SIG-M5 (cell line): Measurements from ENCODE around the gene HCCS.
"Not testable (repeated sequence)": the region's sequence is repeated elsewhere in the genome, so short reads cannot be mapped to it uniquely, and the experiment has no call there.

ENCODE experiments used
- DNase-seq: peaks from one replicate; lab custom pipeline; 2025; lab: John Stamatoyannopoulos, UW

The HCCS gene

DNA sequence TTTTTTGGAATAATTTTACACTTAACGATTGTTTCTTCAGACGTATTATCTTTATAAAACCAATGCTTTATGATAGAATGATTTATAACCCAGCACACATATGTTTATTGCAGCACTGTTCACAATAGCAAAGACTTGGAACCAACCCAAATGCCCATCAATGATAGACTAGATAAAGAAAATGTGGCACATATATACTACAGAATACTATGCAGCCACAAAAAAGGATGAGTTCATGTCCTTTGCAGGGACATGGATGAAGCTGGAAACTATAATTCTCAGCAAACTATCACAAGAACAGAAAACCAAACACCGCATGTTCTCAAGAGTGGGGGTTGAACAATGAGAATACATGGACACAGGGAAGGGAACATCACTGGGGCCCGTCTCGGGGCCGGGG, 12.0 kb downstream of the HCCS start:
- DNase-seq, result not testable (repeated sequence)

DNA sequence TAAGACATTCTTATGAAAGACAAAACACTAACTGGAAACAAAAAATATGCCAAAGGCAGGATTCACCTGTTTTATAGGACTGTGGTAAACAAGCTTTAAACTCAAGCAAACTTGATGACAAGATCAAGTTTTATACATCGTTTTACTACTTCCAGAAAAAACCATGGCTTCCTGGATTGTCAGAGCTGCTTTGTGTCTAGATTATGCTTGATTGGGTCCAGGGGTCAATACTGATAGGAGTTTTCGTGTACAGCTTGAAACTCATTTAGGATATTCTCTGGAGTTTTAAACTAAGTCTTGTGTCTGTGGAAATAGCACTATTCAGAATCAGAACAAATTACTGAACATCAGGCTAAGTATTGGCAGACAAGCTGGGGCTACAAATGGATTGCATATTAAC, 13.0 kb downstream of the HCCS start:
- DNase-seq, result no peak

DNA sequence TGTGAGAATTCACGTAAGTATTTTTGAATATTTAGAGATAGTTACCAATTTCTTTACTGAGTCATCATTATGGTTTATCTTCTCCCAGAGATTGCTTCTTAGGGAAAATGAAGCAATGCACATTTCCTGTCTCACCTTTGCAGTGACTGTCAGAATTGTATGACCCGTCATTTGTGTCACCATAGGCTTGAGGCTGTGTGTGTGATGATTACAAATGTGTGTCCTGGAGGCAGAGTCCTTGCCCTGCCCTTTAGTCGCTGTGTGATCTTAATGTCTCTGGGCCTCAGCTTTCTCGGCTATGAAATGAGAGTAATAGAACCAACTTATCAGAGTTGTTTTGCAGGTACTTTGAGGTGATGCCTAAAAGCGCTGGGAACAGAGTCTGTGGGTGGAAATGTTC, 13.9 kb downstream of the HCCS start:
- DNase-seq, result no peak

DNA sequence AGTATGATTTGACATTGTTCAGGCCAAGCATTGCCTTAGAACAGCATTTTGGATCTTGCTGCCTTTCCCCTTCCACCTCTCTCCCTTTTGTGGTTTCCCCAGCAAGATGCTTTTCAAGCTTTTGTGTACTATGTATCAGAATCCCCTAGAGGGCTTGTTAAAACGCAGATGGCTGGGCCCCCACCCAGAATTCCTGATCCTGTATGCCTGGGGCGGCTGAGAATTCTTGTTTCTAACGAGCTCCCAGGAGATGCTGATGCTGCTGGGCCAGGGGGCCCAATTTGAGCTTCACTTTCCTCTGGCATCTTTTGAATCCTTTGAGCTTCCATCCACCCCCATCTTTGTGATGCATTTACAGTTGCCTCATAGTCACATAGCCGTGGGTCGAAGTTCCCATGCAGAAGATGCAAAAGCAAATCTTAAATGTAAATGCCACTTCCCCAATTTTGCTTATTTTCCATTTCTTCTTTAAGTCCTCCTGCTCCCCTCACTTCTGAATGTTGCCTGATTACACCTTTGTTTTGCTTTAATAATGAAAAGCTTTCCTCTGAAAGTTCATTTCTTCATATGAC, 18.5 kb downstream of the HCCS start:
- no peak for DNase-seq

DNA sequence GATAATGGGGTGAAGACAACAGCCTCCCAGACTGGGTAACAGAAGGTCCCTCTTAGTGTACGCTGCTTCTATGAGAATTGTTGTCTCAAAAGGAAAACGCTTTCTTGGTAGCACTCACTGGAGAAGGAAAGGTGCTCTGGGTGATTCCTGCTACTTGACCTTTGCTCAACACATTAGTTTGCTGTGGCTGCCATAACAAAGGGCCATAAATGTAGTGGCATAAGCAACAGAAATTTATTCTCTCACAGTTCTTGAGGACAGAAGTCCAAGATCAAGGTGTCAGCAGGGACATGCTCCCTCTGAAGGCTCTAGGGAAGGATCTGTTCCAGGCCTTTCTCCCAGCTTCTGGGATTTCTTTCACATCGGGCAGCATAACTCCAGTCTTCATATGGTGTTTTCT, 19.0 kb downstream of the HCCS start:
- no peak for DNase-seq

DNA sequence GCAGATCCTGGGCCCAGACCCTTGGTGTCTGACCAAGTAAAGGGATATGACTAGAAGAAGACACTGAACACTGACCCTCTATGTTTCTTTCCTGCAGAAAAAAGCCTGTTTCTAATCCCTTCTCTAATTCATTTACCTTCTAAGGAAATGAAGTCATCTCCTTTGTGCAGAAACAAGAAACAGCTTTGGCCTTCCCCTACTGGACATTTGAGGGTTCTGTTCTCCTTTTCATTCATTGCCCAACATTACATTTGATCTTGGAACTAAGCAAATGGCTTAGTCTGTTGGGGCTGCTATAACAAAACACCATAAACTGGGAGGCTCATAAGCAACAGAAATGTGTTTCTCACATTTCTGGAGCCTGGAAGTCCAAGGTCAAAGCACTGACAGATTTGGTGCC, 20.0 kb downstream of the HCCS start:
- DNase-seq, result no peak

DNA sequence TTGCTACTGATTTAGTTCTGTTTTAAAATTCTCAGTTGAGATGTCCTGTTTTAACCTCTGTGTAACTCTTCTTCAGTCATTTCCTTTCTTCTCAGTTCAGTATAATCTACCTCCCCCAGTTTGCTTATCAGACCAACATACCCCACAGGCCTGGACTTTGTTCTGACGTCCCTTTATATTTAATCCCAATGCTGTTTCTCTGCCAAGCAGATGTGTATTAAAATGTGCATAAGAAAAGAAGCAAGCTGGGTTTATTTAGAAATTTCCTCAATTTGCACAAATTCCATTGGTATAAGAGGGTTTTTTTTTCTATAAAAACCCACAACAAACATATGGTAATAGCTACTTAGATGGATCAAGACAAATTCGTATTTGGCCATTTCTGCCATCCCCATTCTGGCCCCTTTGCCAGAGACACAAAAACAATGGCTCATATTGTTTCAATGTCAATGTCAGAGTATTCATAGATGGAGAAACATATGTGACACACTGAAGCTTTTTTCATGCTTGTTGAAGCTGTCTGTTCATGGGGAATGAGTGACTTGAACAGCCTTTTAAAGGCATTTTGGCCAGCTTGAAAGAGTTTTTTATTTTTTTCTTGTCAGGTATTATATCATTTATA, 24.5 kb downstream of the HCCS start:
- no peak for DNase-seq

DNA sequence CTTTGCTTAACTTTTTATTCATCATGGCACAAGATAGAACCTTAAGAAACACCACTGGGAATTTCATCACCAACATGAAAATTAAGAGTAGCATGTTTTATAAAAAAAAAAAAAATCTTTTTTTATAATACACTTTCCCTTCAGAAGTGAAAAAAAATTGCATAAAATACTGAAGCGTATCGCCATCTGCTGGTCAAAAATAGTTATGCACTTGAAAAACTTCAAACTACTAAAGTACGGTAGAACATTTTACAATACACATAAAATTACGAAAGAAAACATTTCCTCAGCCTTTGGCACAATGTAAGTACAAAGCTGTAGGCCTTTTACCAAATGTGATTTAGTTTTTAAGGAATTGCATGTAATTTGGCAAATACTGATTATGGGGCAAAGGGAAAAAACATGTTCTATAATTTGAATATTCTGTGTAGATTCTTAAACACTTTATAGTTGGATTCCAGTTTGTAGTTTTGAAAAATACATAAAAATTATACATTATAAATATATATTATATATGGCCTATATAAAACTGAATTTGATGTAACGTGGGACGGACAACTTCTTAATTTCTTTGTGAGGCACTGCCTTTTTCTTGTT, 26.5 kb downstream of the HCCS start:
- no peak for DNase-seq

DNA sequence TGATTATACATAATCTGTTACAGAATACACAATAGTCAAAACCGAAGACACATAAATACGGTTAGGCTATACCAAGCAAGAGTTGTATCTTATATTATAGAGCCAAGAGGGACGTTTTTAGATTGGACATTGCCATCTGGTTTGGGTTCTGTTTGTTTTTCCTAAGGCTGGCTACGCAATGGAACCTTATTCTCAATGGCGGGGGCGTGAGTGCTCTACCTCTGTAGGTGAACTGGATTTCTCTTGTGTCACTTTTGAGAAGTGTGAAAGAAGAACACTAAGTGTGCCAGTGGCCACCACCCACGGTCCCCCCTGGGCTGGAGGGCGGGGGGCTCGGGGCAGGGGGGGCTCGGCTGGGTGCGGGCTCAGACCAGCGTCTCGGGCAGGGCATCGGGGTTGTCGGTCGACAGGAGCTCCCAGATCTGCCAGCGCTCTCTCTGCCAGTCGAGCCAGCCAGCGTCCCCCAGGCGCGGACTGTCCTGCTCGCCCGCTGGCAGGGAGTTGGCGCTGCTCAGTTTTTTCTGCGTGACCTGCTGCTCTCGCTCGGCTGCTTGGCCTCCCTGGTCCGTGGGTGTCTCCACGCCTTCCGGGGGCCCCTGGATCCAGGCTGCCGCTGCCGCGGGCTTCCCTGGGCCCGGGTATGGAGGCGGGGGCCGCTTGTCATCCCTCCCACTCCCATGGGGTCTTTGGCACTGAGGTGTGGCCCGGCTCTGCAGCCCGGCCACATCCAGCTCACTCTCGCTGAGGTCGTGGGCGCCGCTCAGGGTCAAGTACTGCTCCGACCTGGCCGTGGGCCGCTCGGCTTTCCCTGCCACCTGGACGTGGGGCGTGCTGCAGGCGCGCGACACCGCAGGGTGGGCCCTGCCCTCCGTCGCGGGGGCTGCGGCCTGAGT, 27.6 kb downstream of the HCCS start:
- no peak for DNase-seq

DNA sequence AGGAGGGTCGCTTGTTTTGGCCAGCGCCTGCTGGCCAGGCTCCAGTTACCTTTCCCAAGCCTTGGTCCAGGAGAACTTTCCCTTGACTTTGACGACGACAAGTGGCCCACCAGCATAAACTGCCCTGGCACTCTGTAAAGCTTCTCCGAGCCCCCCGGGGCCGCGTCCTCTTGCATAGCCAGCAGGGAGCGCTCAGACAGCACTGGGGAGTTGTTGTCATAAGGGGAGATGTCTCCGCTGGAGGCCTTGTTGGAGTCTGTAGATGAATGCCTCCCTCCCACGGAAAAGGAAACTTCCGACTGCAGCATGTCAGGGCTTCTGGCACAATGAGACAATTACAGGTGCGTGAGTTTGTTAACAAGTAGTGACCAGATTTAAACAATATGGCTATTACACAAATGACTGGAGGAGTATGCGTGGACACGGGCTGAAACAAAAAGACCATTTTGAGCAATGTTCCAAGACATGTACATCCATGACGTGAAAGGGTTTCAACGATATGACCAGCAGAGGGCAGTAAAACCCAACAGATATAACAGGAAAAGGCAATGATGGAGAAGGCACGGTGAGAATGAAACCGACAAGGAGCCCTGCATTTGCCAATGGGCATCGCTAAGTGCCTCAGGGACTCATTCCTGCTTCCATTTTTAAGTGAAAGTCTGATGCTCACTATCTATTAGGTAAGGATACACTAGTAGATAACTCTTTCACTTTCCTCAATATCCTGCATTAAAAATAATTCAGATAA, 33.0 kb downstream of the HCCS start:
- no peak for DNase-seq

DNA sequence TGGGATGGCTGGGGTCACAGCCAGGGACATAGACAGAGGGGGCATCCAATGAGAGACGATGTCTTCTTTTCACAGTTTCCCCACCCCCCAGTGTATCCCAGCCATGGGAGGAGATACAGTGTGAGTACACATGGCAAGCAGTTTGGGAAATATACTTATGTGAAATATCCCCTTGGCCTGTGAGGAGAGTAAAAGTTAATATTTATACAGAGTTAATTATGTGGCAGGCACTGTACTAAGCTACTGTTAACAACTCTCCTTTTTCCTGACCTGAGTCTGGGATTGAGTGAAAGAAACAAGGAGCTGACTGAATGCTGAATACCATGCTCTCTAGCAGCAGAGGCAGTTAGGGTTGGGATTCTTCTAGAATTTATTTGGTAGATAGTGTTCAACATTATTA, 35.3 kb downstream of the HCCS start:
- DNase-seq, result no peak

DNA sequence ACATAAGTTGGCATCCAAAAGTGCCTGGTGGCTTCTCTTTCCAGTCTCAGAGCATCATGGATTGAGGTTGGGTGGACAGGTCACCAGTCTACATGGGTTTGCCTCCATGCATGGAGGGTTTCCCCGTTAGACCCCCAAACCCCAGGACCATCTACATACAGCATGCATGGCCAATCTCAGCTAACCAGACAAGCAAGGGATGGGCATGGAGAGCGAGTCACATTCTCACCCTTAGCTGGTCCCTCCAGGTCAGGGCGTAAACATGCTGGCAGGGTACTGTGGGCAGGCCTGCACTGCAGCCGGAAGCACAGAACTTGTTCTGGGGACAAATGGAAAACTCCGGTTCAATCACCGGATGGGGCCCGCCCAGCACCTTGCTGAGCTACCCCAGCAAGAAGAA, 37.3 kb downstream of the HCCS start:
- DNase-seq, result no peak

DNA sequence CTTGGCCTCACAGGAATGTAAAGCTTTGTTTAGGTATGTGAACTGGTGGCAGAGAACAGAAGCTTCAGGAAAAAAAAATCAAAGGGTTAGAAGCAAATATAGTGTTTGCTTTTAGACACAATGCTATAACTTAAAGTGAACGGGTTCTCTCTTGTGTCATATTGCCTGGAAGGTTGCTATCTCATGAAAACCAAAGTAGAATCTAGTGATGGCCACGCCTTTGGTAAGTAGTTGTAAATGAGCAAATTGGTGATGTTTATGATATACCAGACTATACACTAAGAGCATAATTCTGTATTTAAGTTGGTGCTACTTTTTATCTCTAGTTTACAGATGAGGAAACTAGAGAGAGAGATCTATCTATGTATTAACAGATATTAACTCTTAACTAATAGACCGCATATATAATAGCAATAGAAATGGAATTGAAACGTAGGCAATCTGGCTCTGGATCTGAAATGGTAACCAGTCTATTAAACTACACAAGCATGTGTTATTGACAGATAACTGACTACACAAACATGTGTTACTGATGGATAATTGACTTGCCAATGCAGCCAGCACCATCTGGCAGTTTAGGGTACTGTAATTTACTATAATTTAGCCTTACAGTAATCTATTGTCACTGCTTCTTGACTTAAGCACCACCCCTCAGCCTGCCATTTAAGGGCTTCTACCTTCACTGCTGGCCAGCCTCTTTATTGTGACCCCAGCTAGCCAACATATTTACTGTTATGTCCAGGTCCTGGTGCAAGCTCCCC, 40.8 kb downstream of the HCCS start:
- no peak for DNase-seq

DNA sequence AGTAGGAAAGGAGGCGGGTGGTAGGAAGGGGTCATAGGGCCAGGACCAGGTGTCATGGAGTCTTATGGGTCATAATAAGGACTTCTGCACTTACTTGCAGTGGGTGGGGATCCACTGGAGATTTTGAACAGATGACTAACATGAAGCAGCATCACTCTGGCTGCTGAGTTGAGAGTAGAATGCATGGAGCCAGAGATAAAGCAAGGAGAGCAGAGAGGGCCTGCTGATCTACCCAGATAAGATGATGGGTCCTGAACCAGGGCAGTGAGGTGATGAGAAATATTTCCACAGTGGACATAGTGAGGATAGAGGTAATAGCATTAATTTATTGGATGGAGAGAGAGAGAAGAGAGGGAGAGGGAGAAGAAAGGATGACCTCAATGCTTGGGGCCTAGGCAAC, 48.0 kb downstream of the HCCS start:
- DNase-seq, result no peak

DNA sequence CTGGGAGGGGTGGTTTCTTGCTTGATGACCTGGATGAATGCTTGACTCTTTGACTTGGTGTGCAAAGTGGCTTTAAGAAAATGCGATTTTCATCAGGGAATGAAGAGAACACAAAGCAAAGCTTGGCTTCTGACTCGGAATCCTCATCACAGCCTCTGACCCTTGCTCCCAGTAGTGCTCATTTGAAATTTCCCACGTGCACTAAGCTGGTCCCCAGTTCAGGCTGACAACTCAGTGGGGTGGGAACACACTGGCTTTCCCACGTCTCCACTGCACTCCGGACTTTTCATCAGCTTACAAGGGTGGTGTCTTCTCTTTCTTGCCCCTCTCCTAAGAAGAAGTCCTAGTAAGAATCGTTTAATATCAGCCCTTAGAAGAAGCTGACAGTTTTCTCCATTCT, 53.3 kb downstream of the HCCS start:
- DNase-seq, result no peak

DNA sequence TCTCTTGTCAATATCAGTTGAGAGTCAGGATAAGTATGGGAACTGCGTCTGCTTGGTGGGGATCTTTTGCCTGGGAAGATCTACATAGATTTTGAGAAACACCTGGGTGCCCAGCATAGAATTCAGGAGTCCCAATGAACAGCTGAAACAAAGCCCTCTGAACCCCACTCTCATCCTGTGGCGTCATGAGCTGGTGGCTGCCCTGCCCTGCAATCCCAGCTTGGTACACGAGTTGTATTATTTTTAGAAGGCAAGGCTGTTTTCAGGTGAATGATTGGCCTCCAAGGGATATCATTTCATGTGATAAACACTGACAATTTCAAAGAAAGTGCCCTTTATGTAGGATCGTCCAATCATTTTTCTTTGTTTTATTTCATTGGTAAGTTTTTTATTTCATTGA, 60.8 kb downstream of the HCCS start:
- DNase-seq, result no peak

DNA sequence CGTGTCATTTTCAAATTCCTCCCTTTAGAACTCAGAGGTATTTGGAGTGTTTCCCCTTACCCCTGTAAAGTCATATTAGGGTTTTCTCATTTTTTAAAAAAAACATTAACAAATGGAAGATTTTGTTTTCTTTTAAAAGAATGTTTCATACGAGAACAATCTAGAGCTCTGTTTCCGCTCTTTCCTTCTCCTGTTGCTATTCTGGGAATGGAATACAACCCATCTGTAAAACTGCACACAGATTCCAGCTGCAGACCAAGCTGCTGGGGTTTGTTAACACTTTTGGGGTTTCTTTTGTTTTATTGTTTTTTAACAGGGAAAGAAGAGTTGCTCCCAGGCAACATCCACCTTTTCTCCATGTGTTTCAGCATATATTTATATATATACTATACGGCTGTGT, 61.3 kb downstream of the HCCS start:
- DNase-seq, result no peak
